ENCODE measurements around the gene LRP6. TPM values are rescaled to one million over a fixed set of nuclear protein-coding genes. Genes with fewer than 3 reads are reported as not detected.
A peak's percentile ranks its signal among the peaks of the same experiment; 100 is the strongest.
"Not testable (repeated sequence)": the region's sequence is repeated elsewhere in the genome, so short reads cannot be mapped to it uniquely, and the experiment has no call there.

Gene LRP6
- total RNA-seq, 1 donor from 2014 or later, result 55.0 TPM

- DNase-seq (ENCODE audit: low read depth in 2 of 2), result no peak
These were observed 145.8 kb downstream of the LRP6 start for GRCh38 chr12:12121061-12121460.

GRCh38 chr12:12116677-12117076 is 150.2 kb downstream of the LRP6 start:
- no peak for DNase-seq (ENCODE audit: low read depth in 2 of 2)

GRCh38 chr12:12115514-12115913 is 151.3 kb downstream of the LRP6 start:
- DNase-seq (ENCODE audit: low read depth in 2 of 2), result no peak

- not testable (repeated sequence) for DNase-seq (ENCODE audit: low read depth in 2 of 2)
These were observed 155.8 kb downstream of the LRP6 start for GRCh38 chr12:12110923-12111555.

GRCh38 chr12:12108441-12109058 is 158.3 kb downstream of the LRP6 start:
- DNase-seq (ENCODE audit: low read depth in 2 of 2), result no peak

- DNase-seq (ENCODE audit: low read depth in 2 of 2), result no peak
These were observed 159.2 kb downstream of the LRP6 start for GRCh38 chr12:12107678-12108077.

- peak; percentile 84 to 93 for DNase-seq (ENCODE audit: low read depth in 2 of 2)
These were observed 167.7 kb downstream of the LRP6 start for GRCh38 chr12:12099102-12099501.

GRCh38 chr12:12098691-12099015 is 168.2 kb downstream of the LRP6 start:
- no peak for DNase-seq (ENCODE audit: low read depth in 2 of 2)

GRCh38 chr12:12097891-12098690 is 168.8 kb downstream of the LRP6 start:
- peak in 1 of 2 donors; percentile 48 for DNase-seq (ENCODE audit: low read depth in 2 of 2)

- DNase-seq (ENCODE audit: low read depth in 2 of 2), result peak; percentile 54 to 94
These were observed 171.8 kb downstream of the LRP6 start for GRCh38 chr12:12095021-12095420.

GRCh38 chr12:12094481-12094880 is 172.4 kb downstream of the LRP6 start:
- no peak for DNase-seq (ENCODE audit: low read depth in 2 of 2)

- DNase-seq (ENCODE audit: low read depth in 2 of 2), result peak; percentile 70 to 73
These were observed 174.7 kb downstream of the LRP6 start for GRCh38 chr12:12091977-12092663.

GRCh38 chr12:12091071-12091470 is 175.8 kb downstream of the LRP6 start:
- DNase-seq (ENCODE audit: low read depth in 2 of 2), result no peak

GRCh38 chr12:12088761-12089160 is 178.1 kb downstream of the LRP6 start:
- no peak for DNase-seq (ENCODE audit: low read depth in 2 of 2)

- no peak for DNase-seq (ENCODE audit: low read depth in 2 of 2)
These were observed 178.7 kb downstream of the LRP6 start for GRCh38 chr12:12088147-12088546.

- no peak for DNase-seq (ENCODE audit: low read depth in 2 of 2)
These were observed 179.2 kb downstream of the LRP6 start for GRCh38 chr12:12087693-12088034.

- no peak for DNase-seq (ENCODE audit: low read depth in 2 of 2)
These were observed 179.7 kb downstream of the LRP6 start for GRCh38 chr12:12086973-12087692.

- no peak for DNase-seq (ENCODE audit: low read depth in 2 of 2)
These were observed 180.5 kb downstream of the LRP6 start for GRCh38 chr12:12086362-12086761.

- DNase-seq (ENCODE audit: low read depth in 2 of 2), result no peak
These were observed 183.2 kb downstream of the LRP6 start for GRCh38 chr12:12083688-12084087.

- peak; percentile 82 to 83 for DNase-seq (ENCODE audit: low read depth in 2 of 2)
These were observed 184.9 kb downstream of the LRP6 start for GRCh38 chr12:12081836-12082497.

GRCh38 chr12:12079291-12079690 is 187.6 kb downstream of the LRP6 start:
- DNase-seq (ENCODE audit: low read depth in 2 of 2), result peak in 1 of 2 donors; percentile 36

Data from lung microvascular endothelial cell (primary cell).